GM21786 (cell line): ENCODE results near the gene POGK.
"Not testable (repeated sequence)": the region's sequence is repeated elsewhere in the genome, so short reads cannot be mapped to it uniquely, and the experiment has no call there.

Experiments used
- ATAC-seq: cut with Tn5 transposase; IDR thresholded peaks from one replicate; pipeline ENCODE4 v1.9.1; 2021; ENCODE audit not compliant: unreplicated experiment

The POGK gene

GRCh38 chr1:166838766-166839599 is at the start of gene POGK:
POGK (plus strand) TSS chr1:166839475; CDS start chr1:166840957, 1,482 bp downstream.
- peak; percentile 96 for ATAC-seq

- ATAC-seq = no peak
Measured at GRCh38 chr1:166796620-166797236, 42.5 kb upstream of the POGK start.

GRCh38 chr1:166808952-166809351 is 30.3 kb upstream of the POGK start:
- ATAC-seq = no peak

- no peak for ATAC-seq
Measured at GRCh38 chr1:166811691-166812090, 27.6 kb upstream of the POGK start.

- ATAC-seq = no peak
Measured at GRCh38 chr1:166813508-166814223, 25.6 kb upstream of the POGK start.

GRCh38 chr1:166814611-166815010 is 24.7 kb upstream of the POGK start:
- ATAC-seq = no peak

GRCh38 chr1:166819974-166820373 is 19.3 kb upstream of the POGK start:
- no peak for ATAC-seq

- ATAC-seq = no peak
Measured at GRCh38 chr1:166822385-166822784, 16.9 kb upstream of the POGK start.

GRCh38 chr1:166827426-166827825 is 11.8 kb upstream of the POGK start:
- ATAC-seq = no peak

- ATAC-seq = not testable (repeated sequence)
Measured at GRCh38 chr1:166829762-166830161, 9.5 kb upstream of the POGK start.

- no peak for ATAC-seq
Measured at GRCh38 chr1:166836733-166837132, 2.5 kb upstream of the POGK start.

- ATAC-seq = peak; percentile 29
Measured at GRCh38 chr1:166839600-166840308, 479 bp downstream of the POGK start.

- no peak for ATAC-seq
Measured at GRCh38 chr1:166840309-166841274, 1.3 kb downstream of the POGK start.

GRCh38 chr1:166843322-166843721 is 4.0 kb downstream of the POGK start:
- no peak for ATAC-seq

GRCh38 chr1:166843769-166844596 is 4.7 kb downstream of the POGK start:
- ATAC-seq = no peak

GRCh38 chr1:166844791-166845190 is 5.5 kb downstream of the POGK start:
- ATAC-seq = no peak

- ATAC-seq = no peak
Measured at GRCh38 chr1:166848193-166848592, 8.9 kb downstream of the POGK start.

GRCh38 chr1:166849135-166849534 is 9.9 kb downstream of the POGK start:
- no peak for ATAC-seq

- ATAC-seq = no peak
Measured at GRCh38 chr1:166852918-166853317, 13.6 kb downstream of the POGK start.
